K562 (cell line): ENCODE results near the gene PTCH1. TPM values are rescaled to one million over a fixed set of nuclear protein-coding genes. Genes with fewer than 3 reads are reported as not detected.

Experiments used
- GMEB1 ChIP-seq: fragments of 250-450 bp; sonication (Bioruptor Pico); IDR thresholded peaks from 2 replicates; pipeline ENCODE4 v1.4.0; 2020; ENCODE audit warnings: mild to moderate bottlenecking
- GTF2E2 ChIP-seq: fragments of 200-800 bp; sonication (Bioruptor generic); IDR thresholded peaks from 2 replicates; pipeline ENCODE4 v1.6.1; 2016; ENCODE audit warnings: missing genetic modification characterization, missing compliant biosample characterization
- HDAC8 ChIP-seq: fragments of 450-650 bp; IDR thresholded peaks from 2 replicates; pipeline ENCODE4 v1.6.1; 2016; ENCODE audit warnings: mild to moderate bottlenecking, missing genetic modification characterization, moderate library complexity, missing compliant biosample characterization
- IRF2 ChIP-seq: sonication (generic); formaldehyde crosslinking; IDR thresholded peaks from 2 replicates; pipeline ENCODE4 v1.8.1; 2022; ENCODE audit warnings: mild to moderate bottlenecking, missing genetic modification reagents
- KAT7 ChIP-seq: sonication (generic); formaldehyde crosslinking; IDR thresholded peaks from 2 replicates; pipeline ENCODE4 v1.8.0; 2022; ENCODE audit warnings: missing genetic modification reagents, mild to moderate bottlenecking, borderline replicate concordance
- KDM2B ChIP-seq: fragments of 250-450 bp; sonication (Bioruptor Pico); IDR thresholded peaks from 2 replicates; pipeline ENCODE4 v1.8.0; 2021; ENCODE audit warnings: mild to moderate bottlenecking, moderate library complexity
- NFIX ChIP-seq: fragments of 250-450 bp; sonication (Bioruptor Pico); IDR thresholded peaks from 2 replicates; pipeline ENCODE4 v1.4.0; 2020; ENCODE audit warnings: low read depth, mild to moderate bottlenecking, moderate library complexity
- OTX1 ChIP-seq: fragments of 450-650 bp; formaldehyde crosslinking; IDR thresholded peaks from 2 replicates; pipeline ENCODE4 v1.4.0; 2022; ENCODE audit warnings: mild to moderate bottlenecking
- PBX2 ChIP-seq, 2 experiments: IDR thresholded peaks in 1 of 2; conservative IDR thresholded peaks in 1 of 2; 2 replicates each; pipeline ENCODE4 v1.6.1; 2016; ENCODE audit warnings: low read depth in 2 of 2, mild to moderate bottlenecking in 1 of 2, missing compliant biosample characterization in 1 of 2, missing genetic modification characterization in 1 of 2, moderate library complexity in 1 of 2
- RBFOX2 ChIP-seq: fragments of 200-400 bp; formaldehyde crosslinking; IDR thresholded peaks from 2 replicates; pipeline ENCODE4 v1.6.1; 2017; ENCODE audit warnings: low read depth, mild to moderate bottlenecking, low read length, moderate library complexity
- SP1 ChIP-seq: sonication (generic); formaldehyde crosslinking; IDR thresholded peaks from 2 replicates; pipeline ENCODE4 v1.8.1; 2022; ENCODE audit warnings: mild to moderate bottlenecking, missing genetic modification reagents
- STAG1 ChIP-seq: sonication (generic); formaldehyde crosslinking; IDR thresholded peaks from 2 replicates; pipeline ENCODE4 v1.5.0; 2020; ENCODE audit warnings: missing genetic modification reagents, borderline replicate concordance
- TCF15 ChIP-seq: fragments of 250-450 bp; sonication (Bioruptor Pico); IDR thresholded peaks from 2 replicates; pipeline ENCODE4 v1.8.0; 2022; ENCODE audit warnings: moderate library complexity, mild to moderate bottlenecking, inconsistent platforms
- ZBTB1 ChIP-seq: sonication (generic); formaldehyde crosslinking; IDR thresholded peaks from 2 replicates; pipeline ENCODE4 v1.8.1; 2023; ENCODE audit warnings: missing genetic modification reagents, low read depth, mild to moderate bottlenecking, borderline replicate concordance
- ZBTB12 ChIP-seq: fragments of 250-450 bp; sonication (Bioruptor Pico); IDR thresholded peaks from 2 replicates; pipeline ENCODE4 v1.4.0; 2020
- ZBTB7A ChIP-seq: IDR thresholded peaks from 2 replicates; pipeline ENCODE4 v1.6.1; 2011; ENCODE audit warnings: low read depth, mild to moderate bottlenecking, low read length, moderate library complexity, borderline replicate concordance; ENCODE audit not compliant: control insufficient read depth
- ZNF140 ChIP-seq: fragments of 250-450 bp; sonication (Bioruptor Pico); IDR thresholded peaks from 2 replicates; pipeline ENCODE4 v1.8.0; 2021; ENCODE audit warnings: moderate library complexity, mild to moderate bottlenecking, inconsistent platforms
- ZNF778 ChIP-seq: fragments of 450-650 bp; formaldehyde crosslinking; IDR thresholded peaks from 2 replicates; pipeline ENCODE4 v1.4.0; 2020; ENCODE audit warnings: mild to moderate bottlenecking, moderate library complexity
- ZNF830 ChIP-seq: fragments of 250-450 bp; sonication (Bioruptor Pico); IDR thresholded peaks from 2 replicates; pipeline ENCODE4 v1.5.0; 2021; ENCODE audit warnings: mild to moderate bottlenecking
- polyA plus RNA-seq, 8 experiments: library from polyadenylated mRNA; depleted of rRNA in 4 of 8; stranded (reverse) in 5 of 8; unstranded in 3 of 8; fragments of >200 nt; fragmentation: Nextera tagmentation in 2 of 8; fragmentation: Illumina TruSeq in 1 of 8; extraction: Ambion mirVana in 2 of 8; extraction: Trizol in 1 of 8; gene quantifications; 2 replicates each; pipeline versions ENCODE4 v1.2.1 to v1.2.3, GENCODE V29; 2011 to 2014; ENCODE audit warnings: inconsistent platforms in 1 of 8, missing spikeins in 1 of 8
- total RNA-seq, 7 experiments: library from RNA; depleted of rRNA in 6 of 7; stranded (reverse); fragments of >200 nt in 6 of 7; fragmentation: Illumina TruSeq in 2 of 7; extraction: Trizol in 2 of 7; gene quantifications; 2 replicates each; pipeline versions ENCODE4 v1.2.1 to v1.2.3, GENCODE V29; 2011 to 2021; ENCODE audit warnings: low replicate concordance in 1 of 7
- TF ChIP-seq, protein P1 (sequence below): IDR thresholded peaks from 2 replicates; pipeline ENCODE4 v1.6.1; 2011; ENCODE audit not compliant: insufficient read length; ENCODE audit errors: extremely low read depth

PTCH1 gene
- total and polyA plus RNA-seq, 9 of the 15 experiments (the other 6 are each of a cell fraction or from before 2014, with no cell fraction given): 0.70 to 9.9 (median 3.8) TPM

DNA sequence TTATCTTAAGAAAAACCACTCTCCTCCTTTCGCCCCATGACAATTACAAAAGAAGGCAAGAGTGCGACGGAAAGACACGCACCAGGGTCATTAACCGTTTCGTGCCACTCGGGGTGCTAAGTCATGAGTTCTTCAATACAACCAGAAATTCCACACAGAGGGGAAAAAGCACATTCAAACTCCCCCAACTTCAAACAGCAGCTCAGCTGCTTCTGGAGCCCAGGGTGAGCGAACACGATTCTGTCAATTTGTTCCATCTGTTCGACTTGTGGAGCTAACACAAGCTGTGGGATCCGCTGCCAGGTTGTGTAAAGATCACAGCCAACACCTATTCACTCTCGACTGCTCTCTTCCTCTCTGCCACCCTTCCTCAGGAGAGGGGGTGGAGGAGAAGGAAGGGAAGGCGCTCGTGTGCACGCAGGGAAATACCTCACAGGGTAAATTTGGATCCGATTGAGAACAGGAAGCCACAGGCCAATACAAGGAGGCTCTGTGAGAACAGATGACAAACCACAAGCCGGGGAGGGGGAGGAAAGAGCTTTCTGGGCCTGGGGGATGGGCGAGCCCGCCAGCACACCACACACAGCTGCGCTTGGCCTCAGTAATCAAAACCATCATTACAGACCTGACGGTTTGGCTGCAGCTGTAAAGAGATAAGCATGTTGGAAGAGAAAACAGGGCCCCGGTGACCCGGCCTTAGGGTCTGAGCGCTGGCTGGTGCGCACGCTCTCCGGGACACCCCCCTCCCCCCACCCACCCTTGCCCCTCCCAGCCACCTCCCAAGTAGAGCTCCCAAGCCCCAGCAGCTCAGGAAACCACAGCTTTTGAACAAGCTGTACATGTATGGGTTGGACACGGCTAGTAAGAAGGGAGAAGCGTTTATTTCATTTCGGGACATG, 54.3 kb downstream of the PTCH1 start (continued):
- TF ChIP-seq ZBTB12: peak; percentile 34; the same call in 1 of the 2 replicates
- no peak for TF ChIP-seq HDAC8 (tag)
- TF ChIP-seq RBFOX2: 0 out of 2 replicates have a peak, but pooled peaks have one; percentile 32
- no peak for TF ChIP-seq OTX1 (CRISPR knock-in tag)
- TF ChIP-seq, protein P1, sequence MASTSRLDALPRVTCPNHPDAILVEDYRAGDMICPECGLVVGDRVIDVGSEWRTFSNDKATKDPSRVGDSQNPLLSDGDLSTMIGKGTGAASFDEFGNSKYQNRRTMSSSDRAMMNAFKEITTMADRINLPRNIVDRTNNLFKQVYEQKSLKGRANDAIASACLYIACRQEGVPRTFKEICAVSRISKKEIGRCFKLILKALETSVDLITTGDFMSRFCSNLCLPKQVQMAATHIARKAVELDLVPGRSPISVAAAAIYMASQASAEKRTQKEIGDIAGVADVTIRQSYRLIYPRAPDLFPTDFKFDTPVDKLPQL: no peak
- TF ChIP-seq KAT7 (CRISPR knock-in tag): 0 out of 2 replicates have a peak, but pooled peaks have one; percentile 26
- peak; percentile 81; the same call in 1 of the 2 replicates for TF ChIP-seq ZBTB1 (CRISPR knock-in tag)
- no peak for TF ChIP-seq GMEB1
- no peak for TF ChIP-seq NFIX (CRISPR knock-in tag)
- no peak for TF ChIP-seq KDM2B
- no peak for TF ChIP-seq TCF15 (CRISPR knock-in tag)
- TF ChIP-seq ZNF830 (CRISPR knock-in tag): no peak
- TF ChIP-seq ZNF778 (CRISPR knock-in tag): no peak
- TF ChIP-seq STAG1: no peak
- TF ChIP-seq ZBTB7A: peak; percentile 86
- peak; percentile 52; the same call in 1 of the 2 replicates for TF ChIP-seq SP1 (CRISPR knock-in tag)
- no peak for TF ChIP-seq GTF2E2 (tag)
- TF ChIP-seq ZNF140 (CRISPR knock-in tag): no peak
- TF ChIP-seq PBX2 (CRISPR knock-in tag; IDR thresholded peaks at IDR 0.05; ENCODE audit: low read depth): no peak
- TF ChIP-seq PBX2 (tag; conservative IDR thresholded peaks at IDR 0.05; ENCODE audit: low read depth): peak; percentile 55
- no peak for TF ChIP-seq IRF2 (CRISPR knock-in tag)
